ENCODE data around the gene PROZ.

GRCh38 chr13:113204378-113204734 is 45.9 kb downstream of the PROZ start:
- TF ChIP-seq CTCF (IDR thresholded peaks at IDR 0.05) (no peak), POLR2A (IDR thresholded peaks at IDR 0.05) (no peak)
